H7 (cell line): ENCODE data around the gene FAM234A. TPM values are rescaled to one million over a fixed set of nuclear protein-coding genes. Genes with fewer than 3 reads are reported as not detected.
"Not testable (repeated sequence)": the region's sequence is repeated elsewhere in the genome, so short reads cannot be mapped to it uniquely, and the experiment has no call there.

Experiments
- DNase-seq: peaks from one replicate; pipeline ENCODE4 v3.0.0; 2012
- H3K27me3 ChIP-seq: 2 replicates; pipeline ENCODE4 v1.6.0; 2011; ENCODE audit warnings: mild to moderate bottlenecking, low read length; ENCODE audit not compliant: control insufficient read depth, insufficient read depth
- H3K36me3 ChIP-seq: replicated peaks from 2 replicates; pipeline ENCODE4 v1.5.1; 2011; ENCODE audit warnings: low read length; ENCODE audit not compliant: control insufficient read depth, insufficient read depth
- H3K4me3 ChIP-seq: 2 replicates; pipeline ENCODE4 v1.5.1; 2011; ENCODE audit warnings: low read depth, mild to moderate bottlenecking, control low read depth, low read length, moderate library complexity; ENCODE audit not compliant: insufficient read depth
- total RNA-seq: library from RNA; depleted of rRNA; stranded (reverse); fragments of >200 nt; shearing (Covaris generic); gene quantifications from 2 replicates; pipeline ENCODE4 v1.2.3, GENCODE V29; 2014

The FAM234A gene
- total RNA-seq, 1 experiment from 2014 or later, result 106 TPM

DNA sequence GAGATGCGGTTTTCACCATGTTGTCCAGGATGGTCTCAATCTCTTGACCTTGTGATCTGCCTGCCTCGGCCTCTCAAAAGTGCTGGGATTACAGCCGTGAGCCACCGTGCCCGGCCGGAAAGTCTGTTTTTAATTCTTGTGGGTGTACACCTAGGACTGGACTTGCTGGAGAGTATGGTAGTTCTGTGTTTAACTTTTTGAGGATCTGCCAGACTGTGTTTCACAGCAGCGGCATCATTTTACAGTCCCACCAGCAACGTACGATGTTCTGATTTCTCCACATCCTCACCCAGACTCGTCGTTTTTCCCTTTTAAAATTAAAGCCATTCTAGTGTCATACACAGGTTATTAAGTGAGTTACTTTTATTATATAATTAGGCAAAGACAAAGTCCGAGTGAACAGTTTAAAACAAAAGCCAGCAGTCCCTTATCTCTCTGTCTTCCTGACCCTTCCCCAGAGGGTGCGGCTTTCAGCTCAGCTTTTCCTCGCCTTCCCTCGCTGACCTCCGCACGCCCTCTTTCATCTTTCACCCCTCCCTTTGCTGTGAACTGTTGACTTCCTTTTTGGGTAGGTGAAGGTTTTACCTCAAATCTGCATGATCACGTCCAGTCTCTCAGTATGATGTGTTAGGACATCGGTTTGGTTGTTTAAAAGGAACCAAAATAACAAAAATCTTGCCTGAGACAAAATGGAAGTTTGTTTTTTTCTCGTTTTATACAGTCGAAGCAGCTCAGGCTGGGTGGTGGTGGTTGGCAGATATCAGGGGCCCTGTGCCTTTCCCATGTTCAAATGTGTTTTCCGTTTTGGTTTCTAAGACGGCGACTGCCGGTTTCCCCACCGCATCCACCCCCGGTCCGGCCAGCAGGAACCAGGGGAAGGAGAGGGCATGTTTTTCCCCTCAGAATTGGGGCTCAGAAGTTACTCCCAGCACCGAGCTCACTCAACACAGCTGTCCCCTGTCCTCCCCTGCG lies 18.0 kb downstream of the FAM234A start:
- no peak overlapping the region for H3K4me3 ChIP-seq
- H3K36me3 ChIP-seq, result peaks cover 4% of the 10 kb centered on the region
- H3K27me3 ChIP-seq, result no peaks in the 10 kb centered on the region
- no peak for DNase-seq

- DNase-seq, result no peak
- no peak overlapping the region for H3K4me3 ChIP-seq
- peaks cover 4% of the 10 kb centered on the region for H3K36me3 ChIP-seq
- H3K27me3 ChIP-seq, result no peaks in the 10 kb centered on the region
Measured at GRCh38 chr16:253833-254232, 19.2 kb downstream of the FAM234A start.

DNA sequence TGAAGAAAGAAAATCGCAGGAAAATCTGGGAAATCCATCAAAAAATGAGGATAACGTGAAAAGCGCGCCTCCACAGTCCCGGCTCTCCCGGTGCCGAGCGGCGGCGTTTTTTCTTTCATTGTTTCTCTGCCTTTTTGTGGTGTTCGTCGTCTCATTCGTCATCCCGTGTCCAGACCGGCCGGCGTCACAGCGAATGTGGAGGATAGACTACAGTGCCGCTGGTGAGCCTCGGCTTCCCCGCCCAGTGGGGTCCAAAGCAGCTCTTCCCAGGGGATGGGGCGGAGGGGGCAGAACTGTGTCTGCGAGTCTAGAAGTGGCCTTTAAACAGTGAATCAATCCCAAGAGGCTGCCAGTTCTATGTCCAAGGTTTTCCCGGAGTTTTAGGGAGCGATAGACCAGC lies 19.8 kb downstream of the FAM234A start:
- H3K36me3 ChIP-seq, result peaks cover 3% of the 10 kb centered on the region
- H3K4me3 ChIP-seq, result no peak overlapping the region
- DNase-seq, result no peak
- no peaks in the 10 kb centered on the region for H3K27me3 ChIP-seq

GRCh38 chr16:255183-255582 lies 20.6 kb downstream of the FAM234A start:
- Histone ChIP-seq H3K4me3 (no peak overlapping the region), H3K36me3 (peaks cover 7% of the 10 kb centered on the region), H3K27me3 (no peaks in the 10 kb centered on the region)
- no peak for DNase-seq

DNA sequence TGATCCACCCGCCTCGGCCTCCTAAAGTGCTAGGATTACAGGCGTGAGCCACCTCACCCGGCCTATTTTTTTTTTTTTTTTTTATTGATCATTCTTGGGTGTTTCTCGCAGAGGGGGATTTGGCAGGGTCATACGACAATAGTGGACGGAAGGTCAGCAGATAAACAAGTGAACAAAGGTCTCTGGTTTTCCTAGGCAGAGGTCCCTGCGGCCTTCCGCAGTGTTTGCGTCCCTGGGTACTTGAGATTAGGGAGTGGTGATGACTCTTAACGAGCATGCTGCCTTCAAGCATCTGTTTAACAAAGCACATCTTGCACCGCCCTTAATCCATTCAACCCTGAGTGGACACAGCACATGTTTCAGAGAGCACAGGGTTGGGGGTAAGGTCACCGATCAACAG lies 23.5 kb downstream of the FAM234A start:
- not testable (repeated sequence) for H3K4me3 ChIP-seq
- peaks cover 11% of the 10 kb centered on the region for H3K36me3 ChIP-seq

GRCh38 chr16:259226-259625 lies 24.6 kb downstream of the FAM234A start:
- Histone ChIP-seq H3K27me3 (no peaks in the 10 kb centered on the region), H3K36me3 (peaks cover 10% of the 10 kb centered on the region), H3K4me3 (no peak overlapping the region)
- DNase-seq, result no peak

More for the DNA sequence above, 23.5 kb downstream of the FAM234A start:
- not testable (repeated sequence) for DNase-seq, H3K27me3 ChIP-seq

- Histone ChIP-seq H3K4me3 (no peak overlapping the region), H3K36me3 (peaks cover 8% of the 10 kb centered on the region), H3K27me3 (no peaks in the 10 kb centered on the region)
- DNase-seq, result peak; percentile 50
Measured at GRCh38 chr16:259814-260253, 25.2 kb downstream of the FAM234A start.

DNA sequence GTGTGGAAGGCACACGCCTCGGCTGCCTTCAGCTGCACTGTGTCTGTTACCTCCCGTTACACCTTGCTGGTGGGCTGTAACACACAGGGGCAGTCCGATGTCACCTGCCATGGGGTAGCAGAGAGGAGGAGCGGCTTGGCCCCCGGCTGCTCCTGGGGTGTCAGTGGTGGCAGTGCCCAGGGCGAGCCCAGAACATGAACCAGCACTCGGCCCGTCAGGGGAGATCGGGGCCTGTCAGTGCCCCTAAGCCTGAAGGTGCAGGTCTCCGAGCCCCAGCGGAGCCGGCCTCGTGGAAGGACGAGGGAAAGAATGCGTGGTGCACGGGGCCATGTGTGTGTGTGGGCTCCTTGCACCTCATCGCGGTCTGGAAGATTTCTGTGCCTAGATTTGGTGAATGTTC lies 25.7 kb downstream of the FAM234A start:
- H3K36me3 ChIP-seq, result peaks cover 8% of the 10 kb centered on the region
- no peak overlapping the region for H3K4me3 ChIP-seq
- H3K27me3 ChIP-seq, result no peaks in the 10 kb centered on the region
- DNase-seq, result no peak

DNA sequence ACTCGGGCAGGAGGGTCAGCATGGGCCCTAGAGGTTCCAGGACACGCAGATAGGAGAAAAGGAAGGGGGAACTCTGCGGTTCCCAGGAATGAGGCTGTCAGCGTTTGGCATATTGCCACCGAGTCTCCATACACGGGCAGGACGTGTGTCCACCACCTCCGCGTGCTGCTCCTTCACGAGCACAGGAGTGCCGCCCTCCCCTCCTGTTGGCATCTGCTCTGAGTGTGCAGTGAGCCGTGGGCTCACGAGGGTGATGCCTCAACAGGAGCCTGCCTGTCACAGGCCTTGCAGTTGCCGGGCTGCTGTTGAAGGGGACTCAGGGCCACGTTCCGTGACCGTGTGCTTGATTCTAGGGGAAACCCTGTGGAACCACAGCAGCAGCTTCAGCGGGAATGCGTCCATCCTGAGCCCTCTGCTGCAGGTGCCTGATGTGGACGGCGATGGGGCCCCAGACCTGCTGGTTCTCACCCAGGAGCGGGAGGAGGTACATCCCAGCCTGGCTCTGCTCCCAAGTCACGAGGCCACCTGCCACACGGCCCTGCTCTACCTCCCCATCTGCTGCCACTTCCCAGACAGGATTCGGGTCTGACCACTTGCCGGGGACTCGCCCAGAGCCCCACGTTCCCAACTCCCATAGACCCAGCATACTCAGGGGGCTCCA lies 26.5 kb downstream of the FAM234A start:
- no peak overlapping the region for H3K4me3 ChIP-seq
- peaks cover 8% of the 10 kb centered on the region for H3K36me3 ChIP-seq
- no peak for DNase-seq

DNA sequence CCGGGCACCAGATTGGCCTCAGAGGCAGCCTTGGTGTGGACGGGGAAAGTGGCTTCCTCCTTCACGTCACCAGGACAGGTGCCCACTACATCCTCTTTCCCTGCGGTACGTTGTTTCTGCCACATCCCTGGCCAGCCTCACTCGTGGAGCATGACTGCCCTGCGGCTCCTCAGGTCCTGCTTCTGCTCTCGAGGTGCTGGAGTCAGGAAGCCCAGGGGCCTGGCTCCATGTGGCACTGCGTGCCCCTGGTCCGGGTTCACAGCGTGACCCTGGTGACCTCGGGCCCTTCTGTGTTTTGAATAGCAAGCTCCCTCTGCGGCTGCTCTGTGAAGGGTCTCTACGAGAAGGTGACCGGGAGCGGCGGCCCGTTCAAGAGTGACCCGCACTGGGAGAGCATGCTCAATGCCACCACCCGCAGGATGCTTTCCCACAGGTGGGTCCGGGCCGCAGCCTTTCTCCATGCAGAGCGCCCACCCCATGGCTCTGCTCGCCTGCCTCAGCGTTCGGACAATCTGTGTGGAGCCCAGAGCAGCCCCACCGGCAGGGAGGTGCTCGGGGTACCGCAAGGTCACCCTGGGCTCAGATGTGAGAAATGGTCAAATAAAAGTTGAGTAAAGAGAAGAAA lies 27.6 kb downstream of the FAM234A start:
- no peaks in the 10 kb centered on the region for H3K27me3 ChIP-seq
- DNase-seq, result peak; percentile 46
- H3K4me3 ChIP-seq, result no peak overlapping the region
- H3K36me3 ChIP-seq, result peaks cover 8% of the 10 kb centered on the region

More for the DNA sequence above, 26.5 kb downstream of the FAM234A start:
- no peaks in the 10 kb centered on the region for H3K27me3 ChIP-seq

DNA sequence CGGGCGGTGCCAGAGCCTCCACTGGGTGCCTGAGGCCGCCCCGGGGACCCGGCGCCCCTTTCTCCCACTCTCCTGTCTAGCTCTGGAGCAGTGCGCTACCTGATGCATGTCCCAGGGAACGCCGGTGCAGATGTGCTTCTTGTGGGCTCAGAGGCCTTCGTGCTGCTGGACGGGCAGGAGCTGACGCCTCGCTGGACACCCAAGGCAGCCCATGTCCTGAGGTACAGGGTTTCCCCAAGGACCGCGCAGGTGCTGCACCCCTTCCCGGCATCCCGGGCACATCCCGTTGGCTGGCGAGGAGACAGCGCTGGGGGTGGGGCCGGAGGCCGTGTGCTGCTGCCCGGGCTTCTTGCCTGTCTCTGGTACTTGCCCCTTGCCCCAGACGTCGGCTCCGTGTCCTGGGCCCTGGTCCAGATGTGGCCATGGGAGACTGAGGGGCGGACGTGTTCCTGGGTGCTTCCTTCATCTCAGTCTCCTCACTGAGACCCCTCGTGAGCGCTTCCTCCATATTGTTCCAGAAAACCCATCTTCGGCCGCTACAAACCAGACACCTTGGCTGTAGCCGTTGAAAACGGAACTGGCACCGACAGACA lies 28.7 kb downstream of the FAM234A start:
- no peaks in the 10 kb centered on the region for H3K27me3 ChIP-seq
- H3K4me3 ChIP-seq, result no peak overlapping the region
- DNase-seq, result peak; percentile 34
- peaks cover 8% of the 10 kb centered on the region for H3K36me3 ChIP-seq

- H3K27me3 ChIP-seq, result no peaks in the 10 kb centered on the region
- no peak for DNase-seq
- H3K36me3 ChIP-seq, result peaks cover 8% of the 10 kb centered on the region
- no peak overlapping the region for H3K4me3 ChIP-seq
Measured at GRCh38 chr16:263944-264343, 29.3 kb downstream of the FAM234A start.

- Histone ChIP-seq H3K4me3 (no peak overlapping the region), H3K27me3 (no peaks in the 10 kb centered on the region), H3K36me3 (peaks cover 8% of the 10 kb centered on the region)
- peak; percentile 38 for DNase-seq
Measured at GRCh38 chr16:264440-264951, 29.9 kb downstream of the FAM234A start.

DNA sequence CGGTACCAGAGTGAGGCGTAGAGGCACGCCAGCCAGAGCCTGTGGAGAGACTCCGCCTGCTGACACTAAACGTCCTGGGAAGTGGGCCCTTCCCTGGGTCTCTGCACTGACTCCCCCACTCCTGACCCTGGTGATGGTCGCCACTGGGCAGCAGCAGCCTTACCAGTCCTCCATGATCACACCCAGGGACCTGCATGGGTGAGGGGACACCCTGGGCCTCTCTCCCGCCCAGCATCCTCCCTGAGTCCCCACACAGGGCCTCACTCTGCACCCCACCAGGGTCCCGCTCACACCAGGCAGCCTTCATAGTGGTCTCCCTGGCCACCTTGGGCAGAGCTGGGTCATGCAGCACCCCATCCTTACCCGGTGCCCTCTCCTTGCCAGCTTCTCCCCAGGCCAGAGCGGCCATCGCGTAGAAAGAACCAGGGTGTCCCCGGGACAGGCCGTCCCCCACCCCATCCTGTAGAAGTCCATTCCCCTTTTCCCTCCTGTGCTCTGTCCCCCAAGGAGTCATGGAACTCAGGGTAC lies 30.4 kb downstream of the FAM234A start:
- Histone ChIP-seq H3K36me3 (peaks cover 6% of the 10 kb centered on the region), H3K27me3 (no peaks in the 10 kb centered on the region), H3K4me3 (no peak overlapping the region)
- no peak for DNase-seq
